Fibroblast of lung (primary cell): ENCODE measurements around the gene MAML3.

ENCODE experiments used
- CTCF ChIP-seq, 2 donors: IDR thresholded peaks in 1 of 2; conservative IDR thresholded peaks in 1 of 2; 1 replicate in 1 of 2; 2 replicates in 1 of 2; pipeline ENCODE4 v1.5.1; 2011 to 2012; ENCODE audit warnings: low read length in 2 of 2, control low read depth in 1 of 2, inconsistent platforms in 1 of 2, low read depth in 1 of 2, mild to moderate bottlenecking in 1 of 2
- EZH2 ChIP-seq: IDR thresholded peaks from 2 replicates; pipeline ENCODE4 v1.5.1; 2012; ENCODE audit warnings: low read length, control low read depth, mild to moderate bottlenecking; ENCODE audit errors: missing control alignments

- TF ChIP-seq EZH2 (no peak), CTCF (conservative IDR thresholded peaks at IDR 0.05 in 1 of 2, IDR thresholded peaks at IDR 0.05 in 1 of 2; ENCODE audit: low read depth in 1 of 2, low read length in 2 of 2) (no peak)
Measured at GRCh38 chr4:140102421-140102820, 51.6 kb downstream of the MAML3 start.
